Astrocyte of the spinal cord (primary cell): ENCODE results near the gene CCDC154.

Experiments
- DNase-seq: peaks from one replicate; pipeline ENCODE4 v3.0.0; 2011; ENCODE audit warnings: low read depth, low spot score
- H3K4me3 ChIP-seq: 2 replicates; pipeline ENCODE4 v1.5.1; 2011; ENCODE audit warnings: low read depth, mild to moderate bottlenecking, low read length, moderate library complexity
- in situ Hi-C: cut with HindIII; loops from 2 replicates; pipeline ENCODE4 v1.10.0; 2017; ENCODE audit warnings: low sequenced_read_pairs
- TF ChIP-seq, protein P1 (sequence below): IDR thresholded peaks from 2 replicates; pipeline ENCODE4 v1.5.1; 2012; ENCODE audit warnings: low read depth, mild to moderate bottlenecking, low read length, inconsistent platforms

Gene CCDC154

DNA sequence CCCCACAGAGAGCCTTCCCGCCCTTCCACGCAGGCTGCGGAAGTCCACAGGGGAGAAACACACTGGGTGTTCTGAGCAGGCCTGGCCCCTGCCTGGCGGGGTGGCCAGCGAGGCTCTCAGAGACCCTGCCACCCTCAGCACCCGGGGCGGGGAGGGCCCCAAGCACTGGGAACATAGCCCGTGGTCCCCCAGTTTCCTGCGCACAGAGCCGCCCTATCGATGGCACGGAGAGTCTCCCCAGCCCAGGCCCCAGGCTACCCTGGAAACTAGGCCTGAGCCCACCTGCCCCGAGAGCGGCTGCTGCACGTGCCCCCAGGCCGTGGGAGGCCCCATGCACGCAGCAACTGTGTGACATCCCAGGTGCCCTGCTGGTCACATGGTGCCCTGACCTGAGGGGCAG, 10.2 kb upstream of the CCDC154 start:
- H3K4me3 ChIP-seq = no peak overlapping the region
- TF ChIP-seq, protein P1, sequence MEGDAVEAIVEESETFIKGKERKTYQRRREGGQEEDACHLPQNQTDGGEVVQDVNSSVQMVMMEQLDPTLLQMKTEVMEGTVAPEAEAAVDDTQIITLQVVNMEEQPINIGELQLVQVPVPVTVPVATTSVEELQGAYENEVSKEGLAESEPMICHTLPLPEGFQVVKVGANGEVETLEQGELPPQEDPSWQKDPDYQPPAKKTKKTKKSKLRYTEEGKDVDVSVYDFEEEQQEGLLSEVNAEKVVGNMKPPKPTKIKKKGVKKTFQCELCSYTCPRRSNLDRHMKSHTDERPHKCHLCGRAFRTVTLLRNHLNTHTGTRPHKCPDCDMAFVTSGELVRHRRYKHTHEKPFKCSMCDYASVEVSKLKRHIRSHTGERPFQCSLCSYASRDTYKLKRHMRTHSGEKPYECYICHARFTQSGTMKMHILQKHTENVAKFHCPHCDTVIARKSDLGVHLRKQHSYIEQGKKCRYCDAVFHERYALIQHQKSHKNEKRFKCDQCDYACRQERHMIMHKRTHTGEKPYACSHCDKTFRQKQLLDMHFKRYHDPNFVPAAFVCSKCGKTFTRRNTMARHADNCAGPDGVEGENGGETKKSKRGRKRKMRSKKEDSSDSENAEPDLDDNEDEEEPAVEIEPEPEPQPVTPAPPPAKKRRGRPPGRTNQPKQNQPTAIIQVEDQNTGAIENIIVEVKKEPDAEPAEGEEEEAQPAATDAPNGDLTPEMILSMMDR = no peak
- in situ Hi-C loops = no loop called here
- DNase-seq = no peak

DNA sequence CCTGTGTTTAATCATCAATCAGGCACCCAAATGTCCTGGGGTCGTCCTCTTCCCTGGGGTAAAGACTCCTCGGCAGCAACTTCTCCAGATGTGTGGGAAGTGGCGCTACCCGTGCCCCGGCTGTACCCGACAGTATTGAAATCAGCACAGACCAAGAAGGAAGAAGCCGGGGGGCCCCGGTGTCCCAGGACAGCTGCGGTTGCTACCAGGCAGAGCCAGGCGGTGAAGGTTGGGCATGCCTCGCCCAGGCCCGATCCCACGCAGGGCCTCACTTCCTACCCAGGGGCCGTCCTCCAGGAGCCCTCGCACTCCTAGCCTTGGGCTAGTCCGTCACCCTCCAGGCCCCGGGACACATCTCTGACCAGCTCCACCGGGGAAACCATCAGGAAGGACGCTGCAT, 9.0 kb upstream of the CCDC154 start:
- in situ Hi-C loops = no loop called here
- no peak for DNase-seq
- H3K4me3 ChIP-seq = no peak overlapping the region
- TF ChIP-seq, protein P1 = no peak

- no peak overlapping the region for H3K4me3 ChIP-seq
- in situ Hi-C loops = no loop called here
- TF ChIP-seq, protein P1 = no peak
- no peak for DNase-seq
Measured at GRCh38 chr16:1452530-1452929, 8.2 kb upstream of the CCDC154 start.

DNA sequence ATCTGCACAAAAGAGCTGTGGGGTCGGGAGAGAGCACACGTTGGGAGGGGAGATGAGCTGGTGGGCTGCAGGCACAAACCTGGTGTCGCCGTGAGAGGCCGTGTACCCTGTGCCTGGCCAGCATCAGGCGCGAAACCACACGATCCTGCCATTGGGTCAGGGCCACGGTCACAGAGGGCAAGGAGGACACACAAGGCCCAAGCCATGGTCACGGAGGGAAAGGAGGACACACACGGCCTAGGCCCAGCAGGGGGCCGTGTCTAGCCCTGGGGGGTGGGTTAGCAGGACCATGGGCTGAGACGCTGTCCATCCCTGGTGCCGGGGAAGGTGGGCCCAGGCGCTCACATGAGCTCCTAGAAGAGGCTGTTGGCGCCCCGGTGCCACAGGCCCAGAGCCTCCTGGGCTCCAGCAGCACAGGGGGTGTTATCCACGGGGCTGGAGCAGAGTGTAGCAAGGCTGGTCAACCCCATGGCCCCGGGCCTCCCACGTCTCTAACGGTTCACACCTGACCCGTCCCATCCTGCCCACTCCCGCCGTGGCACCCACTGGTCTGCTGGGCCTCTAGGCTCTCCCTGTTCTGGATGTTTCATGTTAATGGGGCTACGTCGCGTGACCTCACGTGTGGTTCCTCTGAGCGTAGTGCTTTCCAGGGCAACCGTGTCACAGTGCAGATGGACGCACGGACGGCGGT, 7.5 kb upstream of the CCDC154 start:
- in situ Hi-C loops = no loop called here

GRCh38 chr16:1450841-1451240, 6.5 kb upstream of the CCDC154 start:
- TF ChIP-seq, protein P1 = no peak
- no peak overlapping the region for H3K4me3 ChIP-seq
- DNase-seq = no peak
- in situ Hi-C loops = no loop called here

More for the DNA sequence above, 7.5 kb upstream of the CCDC154 start:
- TF ChIP-seq, protein P1 = no peak
- no peak for DNase-seq
- no peak overlapping the region for H3K4me3 ChIP-seq

- DNase-seq = no peak
- no peak overlapping the region for H3K4me3 ChIP-seq
- in situ Hi-C loops = no loop called here
- TF ChIP-seq, protein P1 = no peak
Measured at GRCh38 chr16:1450218-1450617, 5.9 kb upstream of the CCDC154 start.
